SK-N-SH treated with all-trans-retinoic acid at 6 μM for 48 hours (cell line): ENCODE measurements around the gene NBEAL1.
A peak's percentile ranks its signal among the peaks of the same experiment; 100 is the strongest.

Experiments used
- ATAC-seq: fragments of 200-7000 bp; cut with Tn5 transposase; 3 replicates; pipeline ENCODE4 v1.9.1; 2020; ENCODE audit warnings: mild to moderate bottlenecking, moderate library complexity
- ARNTL ChIP-seq: fragments of 450-650 bp; formaldehyde crosslinking; IDR thresholded peaks from 2 replicates; pipeline ENCODE4 v1.5.0; 2020; ENCODE audit warnings: low read depth, mild to moderate bottlenecking, moderate library complexity, borderline replicate concordance
- BACH2 ChIP-seq: fragments of 250-450 bp; sonication (Bioruptor Pico); IDR thresholded peaks from 2 replicates; pipeline ENCODE4 v1.9.0; 2021; ENCODE audit warnings: mild to moderate bottlenecking, borderline replicate concordance
- CSDC2 ChIP-seq: fragments of 250-450 bp; sonication (Bioruptor Pico); IDR thresholded peaks from 2 replicates; pipeline ENCODE4 v1.5.0; 2020; ENCODE audit warnings: mild to moderate bottlenecking, moderate library complexity
- ESRRG ChIP-seq: fragments of 250-450 bp; sonication (Bioruptor Pico); IDR thresholded peaks from 2 replicates; pipeline ENCODE4 v1.6.1; 2021; ENCODE audit warnings: mild to moderate bottlenecking
- GLIS3 ChIP-seq: fragments of 250-450 bp; sonication (Bioruptor Pico); IDR thresholded peaks from 2 replicates; pipeline ENCODE4 v1.5.0; 2020; ENCODE audit warnings: mild to moderate bottlenecking, moderate library complexity
- ISL1 ChIP-seq: fragments of 250-450 bp; sonication (Bioruptor Pico); IDR thresholded peaks from 2 replicates; pipeline ENCODE4 v2.1.2; 2022; ENCODE audit warnings: mild to moderate bottlenecking, moderate library complexity
- OSR1 ChIP-seq: fragments of 250-450 bp; sonication (Bioruptor Pico); IDR thresholded peaks from 2 replicates; pipeline ENCODE4 v1.8.0; 2022; ENCODE audit warnings: moderate library complexity, mild to moderate bottlenecking, inconsistent platforms
- POU6F1 ChIP-seq: fragments of 250-450 bp; sonication (Bioruptor Pico); IDR thresholded peaks from 2 replicates; pipeline ENCODE4 v1.8.0; 2021; ENCODE audit warnings: low read depth, mild to moderate bottlenecking, moderate library complexity, borderline replicate concordance
- PPARA ChIP-seq: fragments of 250-450 bp; sonication (Bioruptor Pico); IDR thresholded peaks from 2 replicates; pipeline ENCODE4 v1.5.0; 2020; ENCODE audit warnings: mild to moderate bottlenecking, borderline replicate concordance
- RARB ChIP-seq: fragments of 250-450 bp; sonication (Bioruptor Pico); IDR thresholded peaks from 2 replicates; pipeline ENCODE4 v1.8.0; 2021; ENCODE audit warnings: mild to moderate bottlenecking, moderate library complexity
- SNAI2 ChIP-seq: fragments of 250-450 bp; sonication (Bioruptor Pico); IDR thresholded peaks from 2 replicates; pipeline ENCODE4 v1.5.0; 2020; ENCODE audit warnings: mild to moderate bottlenecking, moderate library complexity
- TCF4 ChIP-seq: fragments of 250-450 bp; sonication (Bioruptor Pico); IDR thresholded peaks from 2 replicates; pipeline ENCODE4 v1.8.0; 2021; ENCODE audit warnings: mild to moderate bottlenecking, moderate library complexity, borderline replicate concordance
- TOX ChIP-seq: fragments of 250-450 bp; sonication (Bioruptor Pico); IDR thresholded peaks from 2 replicates; pipeline ENCODE4 v1.8.0; 2021; ENCODE audit warnings: mild to moderate bottlenecking, moderate library complexity, borderline replicate concordance
- TSHZ2 ChIP-seq: fragments of 250-450 bp; sonication (Bioruptor Pico); IDR thresholded peaks from 2 replicates; pipeline ENCODE4 v1.5.0; 2020; ENCODE audit warnings: mild to moderate bottlenecking, moderate library complexity
- ZC3H10 ChIP-seq: fragments of 250-450 bp; sonication (Bioruptor Pico); IDR thresholded peaks from 2 replicates; pipeline ENCODE4 v1.5.1; 2021; ENCODE audit warnings: mild to moderate bottlenecking, moderate library complexity
- ZFP3 ChIP-seq: fragments of 250-450 bp; sonication (Bioruptor Pico); IDR thresholded peaks from 2 replicates; pipeline ENCODE4 v1.5.0; 2020; ENCODE audit warnings: mild to moderate bottlenecking, moderate library complexity
- ZFP30 ChIP-seq: fragments of 450-650 bp; formaldehyde crosslinking; IDR thresholded peaks from 2 replicates; pipeline ENCODE4 v1.5.0; 2022; ENCODE audit warnings: mild to moderate bottlenecking, moderate library complexity
- ZNF8 ChIP-seq: fragments of 450-650 bp; formaldehyde crosslinking; IDR thresholded peaks from 2 replicates; pipeline ENCODE4 v1.5.0; 2020; ENCODE audit warnings: mild to moderate bottlenecking, moderate library complexity
- TF ChIP-seq, protein P1 (sequence below): fragments of 250-450 bp; sonication (Bioruptor Pico); IDR thresholded peaks from 2 replicates; pipeline ENCODE4 v1.5.1; 2021; ENCODE audit warnings: mild to moderate bottlenecking, moderate library complexity

The NBEAL1 gene

GRCh38 chr2:203052539-203052938 is 37.9 kb downstream of the NBEAL1 start:
- no peak for TF ChIP-seq RARB (CRISPR knock-in tag)
- no peak for TF ChIP-seq ARNTL
- TF ChIP-seq POU6F1 (CRISPR knock-in tag), result no peak
- no peak for TF ChIP-seq BACH2
- TF ChIP-seq ESRRG, result no peak
- no peak for TF ChIP-seq OSR1 (CRISPR knock-in tag)
- TF ChIP-seq, protein P1, sequence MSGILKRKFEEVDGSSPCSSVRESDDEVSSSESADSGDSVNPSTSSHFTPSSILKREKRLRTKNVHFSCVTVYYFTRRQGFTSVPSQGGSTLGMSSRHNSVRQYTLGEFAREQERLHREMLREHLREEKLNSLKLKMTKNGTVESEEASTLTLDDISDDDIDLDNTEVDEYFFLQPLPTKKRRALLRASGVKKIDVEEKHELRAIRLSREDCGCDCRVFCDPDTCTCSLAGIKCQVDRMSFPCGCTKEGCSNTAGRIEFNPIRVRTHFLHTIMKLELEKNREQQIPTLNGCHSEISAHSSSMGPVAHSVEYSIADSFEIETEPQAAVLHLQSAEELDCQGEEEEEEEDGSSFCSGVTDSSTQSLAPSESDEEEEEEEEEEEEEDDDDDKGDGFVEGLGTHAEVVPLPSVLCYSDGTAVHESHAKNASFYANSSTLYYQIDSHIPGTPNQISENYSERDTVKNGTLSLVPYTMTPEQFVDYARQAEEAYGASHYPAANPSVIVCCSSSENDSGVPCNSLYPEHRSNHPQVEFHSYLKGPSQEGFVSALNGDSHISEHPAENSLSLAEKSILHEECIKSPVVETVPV (CRISPR knock-in tag), result no peak
- no peak for TF ChIP-seq ZNF8 (CRISPR knock-in tag)
- TF ChIP-seq PPARA (CRISPR knock-in tag), result no peak
- TF ChIP-seq ZFP30 (CRISPR knock-in tag), result no peak
- TF ChIP-seq TSHZ2, result no peak
- TF ChIP-seq GLIS3 (CRISPR knock-in tag), result no peak
- no peak for TF ChIP-seq ZFP3 (CRISPR knock-in tag)
- no peak for TF ChIP-seq ZC3H10 (CRISPR knock-in tag)
- no peak for TF ChIP-seq ISL1 (CRISPR knock-in tag)

GRCh38 chr2:203059567-203060240 is 45.0 kb downstream of the NBEAL1 start:
- ATAC-seq, result no peak
- TF ChIP-seq OSR1 (CRISPR knock-in tag), result no peak
- TF ChIP-seq CSDC2 (CRISPR knock-in tag), result no peak
- no peak for TF ChIP-seq GLIS3 (CRISPR knock-in tag)
- no peak for TF ChIP-seq TOX (CRISPR knock-in tag)
- TF ChIP-seq ZNF8 (CRISPR knock-in tag), result no peak
- TF ChIP-seq TSHZ2, result no peak
- TF ChIP-seq ESRRG, result no peak
- no peak for TF ChIP-seq ISL1 (CRISPR knock-in tag)
- no peak for TF ChIP-seq TCF4 (CRISPR knock-in tag)
- TF ChIP-seq POU6F1 (CRISPR knock-in tag), result no peak
- TF ChIP-seq ZFP3 (CRISPR knock-in tag), result no peak
- TF ChIP-seq SNAI2 (CRISPR knock-in tag), result no peak
- no peak for TF ChIP-seq BACH2
- TF ChIP-seq PPARA (CRISPR knock-in tag), result no peak

More at GRCh38 chr2:203052539-203052938, 37.9 kb downstream of the NBEAL1 start:
- no peak for ATAC-seq

- ATAC-seq, result 0 out of 3 replicates have a peak, but pooled peaks have one; percentile 37
- TF ChIP-seq ZFP3 (CRISPR knock-in tag), result no peak
Measured at GRCh38 chr2:203061346-203061745, 46.7 kb downstream of the NBEAL1 start.
